Upper lobe of left lung (tissue), 4 donors: ENCODE results near the gene TSSK6.

Source experiments
- CTCF ChIP-seq, 6 experiments: fragments of 450-650 bp in 4 of 6; fragments of 200-600 bp in 2 of 6; sonication (generic) in 2 of 6; IDR thresholded peaks; one replicate each; pipeline ENCODE4 v1.5.1; 2016 to 2019; ENCODE audit warnings: antibody characterized with exemption in 6 of 6
- EP300 ChIP-seq, 4 donors: sonication (generic); formaldehyde crosslinking; IDR thresholded peaks; one replicate each; pipeline ENCODE4 v1.5.1; 2017; ENCODE audit warnings: antibody characterized with exemption in 4 of 4, control low read depth in 2 of 4
- POLR2A ChIP-seq, 4 donors: fragments of 450-650 bp; IDR thresholded peaks; one replicate each; pipeline ENCODE4 v1.5.1; 2016 to 2017; ENCODE audit warnings: antibody characterized with exemption in 4 of 4, mild to moderate bottlenecking in 2 of 4

- TF ChIP-seq POLR2A (IDR thresholded peaks at IDR 0.05) (no peak), CTCF (IDR thresholded peaks at IDR 0.05) (no peak), EP300 (IDR thresholded peaks at IDR 0.05) (no peak)
Measured at GRCh38 chr19:19563348-19563848, 48.0 kb upstream of the TSSK6 start.
